K562 (cell line): ENCODE data around the gene ASB14.
"Not testable (repeated sequence)": the region's sequence is repeated elsewhere in the genome, so short reads cannot be mapped to it uniquely, and the experiment has no call there.

Source experiments
- CEBPB ChIP-seq: fragments of 450-650 bp; IDR thresholded peaks from 2 replicates; pipeline ENCODE4 v1.6.1; 2016; ENCODE audit warnings: missing genetic modification characterization, missing compliant biosample characterization
- JUND ChIP-seq, 2 experiments: IDR thresholded peaks; 2 replicates in 1 of 2; 3 replicates in 1 of 2; pipeline ENCODE4 v1.6.1; 2011; ENCODE audit warnings: borderline replicate concordance in 2 of 2, low read depth in 2 of 2, low read length in 2 of 2, improper control_type of control experiment in 1 of 2, missing biosample characterization in 1 of 2, missing genetic modification characterization in 1 of 2, missing genetic modification reagents in 1 of 2
- POU5F1 ChIP-seq: fragments of 150-350 bp; IDR thresholded peaks from 2 replicates; pipeline ENCODE4 v1.6.1; 2014; ENCODE audit warnings: borderline replicate concordance, low read length, low read depth, mild to moderate bottlenecking; ENCODE audit not compliant: partially characterized antibody
- SRF ChIP-seq, 2 experiments: fragments of 250-450, 450-650 bp in 1 of 2; sonication (Bioruptor Pico) in 1 of 2; sonication (generic) in 1 of 2; formaldehyde crosslinking; IDR thresholded peaks; 2 replicates each; pipeline versions ENCODE4 v1.5.0 to v1.5.1; 2020 to 2022; ENCODE audit warnings: mild to moderate bottlenecking in 1 of 2, missing genetic modification reagents in 1 of 2
- ZBTB1 ChIP-seq: sonication (generic); formaldehyde crosslinking; IDR thresholded peaks from 2 replicates; pipeline ENCODE4 v1.8.1; 2023; ENCODE audit warnings: missing genetic modification reagents, low read depth, mild to moderate bottlenecking, borderline replicate concordance
- TF ChIP-seq, protein P1 (sequence below), 3 experiments: IDR thresholded peaks in 2 of 3; conservative IDR thresholded peaks in 1 of 3; 2 replicates each; pipeline ENCODE4 v1.5.1; 2011 to 2012; ENCODE audit warnings: low read length in 3 of 3, mild to moderate bottlenecking in 3 of 3, control low read depth in 2 of 3, improper control_type of control experiment in 1 of 3, inconsistent platforms in 1 of 3, low read depth in 1 of 3, mixed read lengths in 1 of 3, moderate library complexity in 1 of 3; ENCODE audit not compliant: insufficient read depth in 2 of 3

DNA sequence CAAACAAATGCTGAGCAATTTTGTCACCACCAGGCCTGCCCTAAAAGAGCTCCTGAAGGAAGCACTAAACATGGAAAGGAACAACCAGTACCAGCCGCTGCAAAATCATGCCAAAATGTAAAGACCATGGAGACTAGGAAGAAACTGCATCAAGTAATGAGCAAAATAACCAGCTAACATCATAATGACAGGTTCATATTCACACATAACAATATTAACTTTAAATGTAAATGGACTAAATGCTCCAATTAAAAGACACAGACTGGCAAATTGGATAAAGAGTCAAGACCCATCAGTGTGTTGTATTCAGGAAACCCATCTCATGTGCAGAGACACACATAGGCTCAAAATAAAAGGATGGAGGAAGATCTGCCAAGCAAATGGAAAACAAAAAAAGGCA is 34.0 kb upstream of the ASB14 start:
- TF ChIP-seq POU5F1; JUND (IDR thresholded peaks at IDR 0.05; ENCODE audit: borderline replicate concordance, low read depth, low read length); JUND (tag; IDR thresholded peaks at IDR 0.05; ENCODE audit: borderline replicate concordance, low read depth, low read length); CEBPB; ZBTB1 (CRISPR knock-in tag); SRF (CRISPR knock-in tag; IDR thresholded peaks at IDR 0.05): not testable (repeated sequence)
- TF ChIP-seq, protein P1, sequence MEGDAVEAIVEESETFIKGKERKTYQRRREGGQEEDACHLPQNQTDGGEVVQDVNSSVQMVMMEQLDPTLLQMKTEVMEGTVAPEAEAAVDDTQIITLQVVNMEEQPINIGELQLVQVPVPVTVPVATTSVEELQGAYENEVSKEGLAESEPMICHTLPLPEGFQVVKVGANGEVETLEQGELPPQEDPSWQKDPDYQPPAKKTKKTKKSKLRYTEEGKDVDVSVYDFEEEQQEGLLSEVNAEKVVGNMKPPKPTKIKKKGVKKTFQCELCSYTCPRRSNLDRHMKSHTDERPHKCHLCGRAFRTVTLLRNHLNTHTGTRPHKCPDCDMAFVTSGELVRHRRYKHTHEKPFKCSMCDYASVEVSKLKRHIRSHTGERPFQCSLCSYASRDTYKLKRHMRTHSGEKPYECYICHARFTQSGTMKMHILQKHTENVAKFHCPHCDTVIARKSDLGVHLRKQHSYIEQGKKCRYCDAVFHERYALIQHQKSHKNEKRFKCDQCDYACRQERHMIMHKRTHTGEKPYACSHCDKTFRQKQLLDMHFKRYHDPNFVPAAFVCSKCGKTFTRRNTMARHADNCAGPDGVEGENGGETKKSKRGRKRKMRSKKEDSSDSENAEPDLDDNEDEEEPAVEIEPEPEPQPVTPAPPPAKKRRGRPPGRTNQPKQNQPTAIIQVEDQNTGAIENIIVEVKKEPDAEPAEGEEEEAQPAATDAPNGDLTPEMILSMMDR (IDR thresholded peaks at IDR 0.05 in 2 of 3, conservative IDR thresholded peaks at IDR 0.05 in 1 of 3; ENCODE audit: insufficient read depth in 2 of 3, low read depth in 1 of 3, low read length in 3 of 3): not testable (repeated sequence)
